Fibroblast of mammary gland (primary cell): Measurements from ENCODE around the gene GGT6.
A peak's percentile ranks its signal among the peaks of the same experiment; 100 is the strongest.

Experiments
- DNase-seq: peaks from one replicate; pipeline ENCODE4 v3.0.0-alpha.2; 2010; ENCODE audit warnings: low read depth
- H3K4me3 ChIP-seq: 2 replicates; pipeline ENCODE4 v1.5.1; 2011; ENCODE audit warnings: low read depth, mild to moderate bottlenecking, low read length, moderate library complexity; ENCODE audit not compliant: control insufficient read depth
- TF ChIP-seq, protein P1 (sequence below): conservative IDR thresholded peaks from 2 replicates; pipeline ENCODE4 v1.5.1; 2011; ENCODE audit warnings: low read depth, low read length, inconsistent platforms; ENCODE audit not compliant: control insufficient read depth, insufficient read depth

Gene GGT6

DNA sequence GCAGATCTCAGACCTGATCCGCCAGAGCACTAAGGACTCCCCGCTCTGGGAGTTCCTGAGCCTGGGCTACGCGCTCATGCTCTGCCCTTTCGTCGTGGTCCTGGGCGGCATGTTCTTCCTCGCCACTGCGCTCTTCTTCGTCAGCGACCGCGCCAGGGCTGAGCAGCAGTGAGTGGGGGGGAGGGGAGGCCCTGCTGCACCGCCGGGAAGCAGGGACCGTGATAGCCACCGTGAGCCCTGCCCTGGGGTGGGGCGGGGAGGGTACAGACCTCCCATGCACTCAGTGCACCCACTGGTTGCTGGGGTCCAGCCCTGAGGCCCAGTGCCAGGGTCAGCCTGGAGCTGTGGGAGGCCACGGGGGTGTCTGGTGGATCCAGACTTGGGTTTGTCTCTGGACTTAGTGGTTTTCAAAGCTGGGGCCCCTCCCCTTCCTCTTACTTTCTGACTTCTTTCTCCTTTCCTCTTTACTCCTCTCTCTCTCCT is 24.1 kb downstream of the GGT6 start:
- H3K4me3 ChIP-seq = no peak overlapping the region
- peak; percentile 22 for DNase-seq
- TF ChIP-seq, protein P1, sequence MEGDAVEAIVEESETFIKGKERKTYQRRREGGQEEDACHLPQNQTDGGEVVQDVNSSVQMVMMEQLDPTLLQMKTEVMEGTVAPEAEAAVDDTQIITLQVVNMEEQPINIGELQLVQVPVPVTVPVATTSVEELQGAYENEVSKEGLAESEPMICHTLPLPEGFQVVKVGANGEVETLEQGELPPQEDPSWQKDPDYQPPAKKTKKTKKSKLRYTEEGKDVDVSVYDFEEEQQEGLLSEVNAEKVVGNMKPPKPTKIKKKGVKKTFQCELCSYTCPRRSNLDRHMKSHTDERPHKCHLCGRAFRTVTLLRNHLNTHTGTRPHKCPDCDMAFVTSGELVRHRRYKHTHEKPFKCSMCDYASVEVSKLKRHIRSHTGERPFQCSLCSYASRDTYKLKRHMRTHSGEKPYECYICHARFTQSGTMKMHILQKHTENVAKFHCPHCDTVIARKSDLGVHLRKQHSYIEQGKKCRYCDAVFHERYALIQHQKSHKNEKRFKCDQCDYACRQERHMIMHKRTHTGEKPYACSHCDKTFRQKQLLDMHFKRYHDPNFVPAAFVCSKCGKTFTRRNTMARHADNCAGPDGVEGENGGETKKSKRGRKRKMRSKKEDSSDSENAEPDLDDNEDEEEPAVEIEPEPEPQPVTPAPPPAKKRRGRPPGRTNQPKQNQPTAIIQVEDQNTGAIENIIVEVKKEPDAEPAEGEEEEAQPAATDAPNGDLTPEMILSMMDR = no peak

- TF ChIP-seq, protein P1 = no peak
- H3K4me3 ChIP-seq = no peak overlapping the region
- no peak for DNase-seq
Measured at GRCh38 chr17:4535667-4536258, 24.6 kb downstream of the GGT6 start.

GRCh38 chr17:4534928-4535666 is 25.3 kb downstream of the GGT6 start:
- TF ChIP-seq, protein P1 = no peak
- no peak overlapping the region for H3K4me3 ChIP-seq
- DNase-seq = no peak

DNA sequence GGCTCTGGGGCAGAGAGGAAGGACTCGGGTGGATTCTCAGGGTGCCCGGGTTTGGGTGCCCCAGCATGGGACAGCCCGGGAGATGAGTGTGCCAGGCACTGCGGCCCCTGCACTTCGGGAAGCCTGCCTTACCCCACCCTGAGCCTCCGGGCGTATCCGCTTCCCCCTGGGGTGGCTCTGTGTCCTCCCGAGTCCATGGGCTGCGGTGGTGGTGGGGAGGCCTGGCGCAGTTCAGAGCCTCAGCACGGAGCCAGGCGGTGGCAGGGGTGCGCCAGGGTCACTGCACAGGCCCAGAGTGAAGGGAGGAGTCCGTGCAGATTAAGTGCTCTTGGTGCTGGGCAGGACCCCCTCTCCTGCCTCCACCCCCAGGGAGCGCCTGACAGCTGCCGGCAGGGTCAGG is 25.9 kb downstream of the GGT6 start:
- TF ChIP-seq, protein P1 = no peak
- DNase-seq = no peak
- H3K4me3 ChIP-seq = no peak overlapping the region

- TF ChIP-seq, protein P1 = no peak
- H3K4me3 ChIP-seq = no peak overlapping the region
- DNase-seq = no peak
Measured at GRCh38 chr17:4533523-4534504, 26.6 kb downstream of the GGT6 start.

- no peak overlapping the region for H3K4me3 ChIP-seq
- no peak for DNase-seq
- TF ChIP-seq, protein P1 = no peak
Measured at GRCh38 chr17:4532860-4533522, 27.4 kb downstream of the GGT6 start.
